Tibial nerve (tissue), 4 donors: ENCODE results near the gene SLC25A38. TPM values are rescaled to one million over a fixed set of nuclear protein-coding genes. Genes with fewer than 3 reads are reported as not detected.

Experiments used
- DNase-seq, 2 donors: peaks; one replicate each; pipeline ENCODE4 v3.0.0-alpha.2; 2019; ENCODE audit warnings: low spot score in 2 of 2
- H3K27ac ChIP-seq, 4 donors: fragments of 200-600 bp; sonication (generic) in 3 of 4; one replicate each; pipeline ENCODE4 v1.5.1; 2017 to 2019; ENCODE audit warnings: mild to moderate bottlenecking in 1 of 4
- H3K27me3 ChIP-seq, 2 donors: fragments of 200-600 bp; sonication (generic) in 1 of 2; one replicate each; pipeline versions ENCODE4 v1.5.1 to v1.6.0; 2017 to 2019
- H3K36me3 ChIP-seq, 3 donors: fragments of 200-600 bp; sonication (generic); one replicate each; pipeline ENCODE4 v1.5.1; 2018 to 2019
- H3K4me1 ChIP-seq, 4 donors: fragments of 200-600 bp; sonication (generic) in 3 of 4; one replicate each; pipeline ENCODE4 v1.5.1; 2017 to 2019
- H3K4me3 ChIP-seq, 4 donors: fragments of 200-600 bp; sonication (generic) in 3 of 4; one replicate each; pipeline ENCODE4 v1.5.1; 2017 to 2019; ENCODE audit warnings: mild to moderate bottlenecking in 1 of 4, moderate library complexity in 1 of 4
- H3K9me3 ChIP-seq, 4 donors: fragments of 200-600 bp; sonication (generic) in 3 of 4; one replicate each; pipeline ENCODE4 v1.5.1; 2017 to 2019
- CTCF ChIP-seq, 5 experiments: fragments of 200-600 bp in 3 of 5; fragments of 450-650 bp in 2 of 5; sonication (generic) in 3 of 5; IDR thresholded peaks; one replicate each; pipeline ENCODE4 v1.5.1; 2016 to 2019; ENCODE audit warnings: antibody characterized with exemption in 5 of 5, mild to moderate bottlenecking in 3 of 5, moderate library complexity in 2 of 5
- EP300 ChIP-seq, 2 donors: sonication (generic); formaldehyde crosslinking; IDR thresholded peaks; one replicate each; pipeline ENCODE4 v1.6.1; 2017; ENCODE audit warnings: antibody characterized with exemption in 2 of 2, mild to moderate bottlenecking in 1 of 2
- POLR2A ChIP-seq, 2 donors: fragments of 450-650 bp; IDR thresholded peaks; one replicate each; pipeline ENCODE4 v1.6.1; 2017; ENCODE audit warnings: antibody characterized with exemption in 2 of 2, mild to moderate bottlenecking in 2 of 2, moderate library complexity in 2 of 2
- WGBS, 2 donors: methylation state at CpG; one replicate each; pipeline ENCODE4 v1.1.5; 2018; 5-methylcytosine and 5-hydroxymethylcytosine counted together
- total RNA-seq, 4 donors: library from RNA; depleted of rRNA; stranded (reverse); fragments of >200 nt; gene quantifications; one replicate each; pipeline ENCODE4 v1.1.0, GENCODE V29; 2016

Gene SLC25A38
- total RNA-seq, 4 donors from 2014 or later, result 21.9 to 35.0 (median 29.6) TPM

- no peak for DNase-seq
- H3K27ac ChIP-seq, result no peak overlapping the region
- peaks cover 0 to 26% (median 14%) of the 10 kb centered on the region in 4 donors for H3K4me1 ChIP-seq
- WGBS, 2 donors, result 73 to 80% methylated on average over 9 of the region's 9 CpGs
- H3K36me3 ChIP-seq, result peaks cover 0 to 13% (median 0%) of the 10 kb centered on the region in 3 donors
- H3K4me3 ChIP-seq, result no peak overlapping the region
- H3K9me3 ChIP-seq, result no peaks in the 10 kb centered on the region
- no peaks in the 10 kb centered on the region for H3K27me3 ChIP-seq
- TF ChIP-seq CTCF (IDR thresholded peaks at IDR 0.05) (no peak), POLR2A (IDR thresholded peaks at IDR 0.05) (no peak), EP300 (IDR thresholded peaks at IDR 0.05) (no peak)
Observed at GRCh38 chr3:39385456-39386090, 2.4 kb downstream of the SLC25A38 start.

- Histone ChIP-seq H3K4me3 (no peak overlapping the region), H3K4me1 (peaks cover 0 to 26% (median 14%) of the 10 kb centered on the region in 4 donors), H3K27me3 (no peaks in the 10 kb centered on the region), H3K27ac (no peak overlapping the region), H3K36me3 (peaks cover 0 to 21% (median 4%) of the 10 kb centered on the region in 3 donors), H3K9me3 (no peaks in the 10 kb centered on the region)
- TF ChIP-seq CTCF (IDR thresholded peaks at IDR 0.05) (no peak), EP300 (IDR thresholded peaks at IDR 0.05) (no peak), POLR2A (IDR thresholded peaks at IDR 0.05) (no peak)
- DNase-seq, result no peak
- 77 to 78% methylated on average over 5 of the region's 5 CpGs for WGBS, 2 donors
Observed at GRCh38 chr3:39386318-39386717, 3.1 kb downstream of the SLC25A38 start.

GRCh38 chr3:39387411-39387975 is 4.3 kb downstream of the SLC25A38 start:
- H3K4me3 ChIP-seq, result no peak overlapping the region
- 90 to 94% methylated on average over 1 of the region's 1 CpG for WGBS, 2 donors
- no peak overlapping the region for H3K27ac ChIP-seq
- no peaks in the 10 kb centered on the region for H3K9me3 ChIP-seq
- TF ChIP-seq CTCF (IDR thresholded peaks at IDR 0.05) (no peak), POLR2A (IDR thresholded peaks at IDR 0.05) (no peak), EP300 (IDR thresholded peaks at IDR 0.05) (no peak)
- peaks cover 0 to 23% (median 14%) of the 10 kb centered on the region in 4 donors for H3K4me1 ChIP-seq
- no peaks in the 10 kb centered on the region for H3K27me3 ChIP-seq
- DNase-seq, result no peak
- H3K36me3 ChIP-seq, result peaks cover 0 to 33% (median 13%) of the 10 kb centered on the region in 3 donors

- Histone ChIP-seq H3K27ac (no peak overlapping the region), H3K4me1 (peaks cover 0 to 21% (median 12%) of the 10 kb centered on the region in 4 donors), H3K4me3 (no peak overlapping the region), H3K36me3 (peaks cover 0 to 39% (median 13%) of the 10 kb centered on the region in 3 donors), H3K9me3 (no peaks in the 10 kb centered on the region), H3K27me3 (no peaks in the 10 kb centered on the region)
- WGBS, 2 donors, result 83 to 92% methylated on average over 2 of the region's 2 CpGs
- TF ChIP-seq EP300 (IDR thresholded peaks at IDR 0.05), result no peak
- DNase-seq, result no peak
Observed at GRCh38 chr3:39388153-39388552, 5.0 kb downstream of the SLC25A38 start.

GRCh38 chr3:39388741-39389248 is 5.6 kb downstream of the SLC25A38 start:
- WGBS, 2 donors, result 84 to 88% methylated on average over 2 of the region's 2 CpGs
- Histone ChIP-seq H3K27me3 (no peaks in the 10 kb centered on the region), H3K4me1 (peaks cover 0 to 21% (median 12%) of the 10 kb centered on the region in 4 donors), H3K27ac (no peak overlapping the region), H3K9me3 (no peaks in the 10 kb centered on the region), H3K4me3 (no peak overlapping the region), H3K36me3 (peaks cover 0 to 46% (median 18%) of the 10 kb centered on the region in 3 donors)
- DNase-seq, result no peak
- TF ChIP-seq POLR2A (IDR thresholded peaks at IDR 0.05) (no peak), EP300 (IDR thresholded peaks at IDR 0.05) (no peak), CTCF (IDR thresholded peaks at IDR 0.05) (no peak)
